ENCODE measurements around the gene OR10W1.

OR10W1 gene, protein sequence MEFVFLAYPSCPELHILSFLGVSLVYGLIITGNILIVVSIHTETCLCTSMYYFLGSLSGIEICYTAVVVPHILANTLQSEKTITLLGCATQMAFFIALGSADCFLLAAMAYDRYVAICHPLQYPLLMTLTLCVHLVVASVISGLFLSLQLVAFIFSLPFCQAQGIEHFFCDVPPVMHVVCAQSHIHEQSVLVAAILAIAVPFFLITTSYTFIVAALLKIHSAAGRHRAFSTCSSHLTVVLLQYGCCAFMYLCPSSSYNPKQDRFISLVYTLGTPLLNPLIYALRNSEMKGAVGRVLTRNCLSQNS

DNA sequence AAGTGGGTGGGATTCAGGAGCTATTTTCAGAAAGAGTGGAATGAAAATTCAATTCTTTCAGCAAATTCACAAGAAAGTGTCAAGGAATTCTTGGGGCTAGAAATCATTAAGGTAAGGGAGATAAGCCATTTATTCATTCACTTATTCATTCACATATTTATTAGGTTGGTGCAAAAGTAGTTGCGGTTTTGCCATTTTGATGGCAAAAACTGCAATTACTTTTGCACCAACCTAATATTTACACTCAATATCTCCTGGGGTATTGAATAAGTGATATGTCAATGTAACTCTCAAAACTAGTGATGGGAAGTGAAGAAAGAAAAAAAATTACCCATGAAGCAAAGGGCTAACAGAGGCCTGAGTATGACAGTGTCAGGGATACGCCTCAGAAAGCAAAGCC is at the start of gene OR10W1:
TSS of gene OR10W1 (minus strand) at position 119 of the 400 bp plus-strand sequence. CDS start 402 bp downstream, outside the sequence.
- H3K4me3 ChIP-seq (ENCODE audit: control insufficient read depth, low read depth, low read length): no peak within 1 kb of the TSS
- TF ChIP-seq, protein P1, sequence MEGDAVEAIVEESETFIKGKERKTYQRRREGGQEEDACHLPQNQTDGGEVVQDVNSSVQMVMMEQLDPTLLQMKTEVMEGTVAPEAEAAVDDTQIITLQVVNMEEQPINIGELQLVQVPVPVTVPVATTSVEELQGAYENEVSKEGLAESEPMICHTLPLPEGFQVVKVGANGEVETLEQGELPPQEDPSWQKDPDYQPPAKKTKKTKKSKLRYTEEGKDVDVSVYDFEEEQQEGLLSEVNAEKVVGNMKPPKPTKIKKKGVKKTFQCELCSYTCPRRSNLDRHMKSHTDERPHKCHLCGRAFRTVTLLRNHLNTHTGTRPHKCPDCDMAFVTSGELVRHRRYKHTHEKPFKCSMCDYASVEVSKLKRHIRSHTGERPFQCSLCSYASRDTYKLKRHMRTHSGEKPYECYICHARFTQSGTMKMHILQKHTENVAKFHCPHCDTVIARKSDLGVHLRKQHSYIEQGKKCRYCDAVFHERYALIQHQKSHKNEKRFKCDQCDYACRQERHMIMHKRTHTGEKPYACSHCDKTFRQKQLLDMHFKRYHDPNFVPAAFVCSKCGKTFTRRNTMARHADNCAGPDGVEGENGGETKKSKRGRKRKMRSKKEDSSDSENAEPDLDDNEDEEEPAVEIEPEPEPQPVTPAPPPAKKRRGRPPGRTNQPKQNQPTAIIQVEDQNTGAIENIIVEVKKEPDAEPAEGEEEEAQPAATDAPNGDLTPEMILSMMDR (IDR thresholded peaks at IDR 0.05; ENCODE audit: control insufficient read depth, insufficient read depth, low read depth, low read length, missing control alignments): no peak
- DNase-seq (ENCODE audit: low read depth): no peak

DNA sequence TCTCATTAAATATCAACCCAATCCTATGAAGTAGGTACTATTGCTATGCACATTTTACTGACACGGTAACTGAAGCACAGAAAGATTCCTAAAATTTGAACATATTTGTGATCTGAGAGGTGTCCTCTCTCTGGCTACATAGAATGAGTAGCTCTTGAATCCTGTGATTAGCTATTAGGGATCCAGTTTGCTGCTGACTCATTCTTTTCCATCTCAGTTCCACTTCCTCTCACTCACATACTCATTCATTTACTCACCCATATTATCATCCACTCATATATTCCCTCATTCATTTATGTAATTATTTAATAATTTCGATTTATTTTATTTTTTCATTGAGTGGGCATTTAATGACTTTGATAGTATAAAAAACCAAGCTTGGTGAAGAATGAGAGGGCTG is 48.1 kb upstream of the OR10W1 start:
- TF ChIP-seq, protein P1 (IDR thresholded peaks at IDR 0.05; ENCODE audit: control insufficient read depth, insufficient read depth, low read depth, low read length, missing control alignments): no peak
- no peak overlapping the region for H3K4me3 ChIP-seq (ENCODE audit: control insufficient read depth, low read depth, low read length)
- no peak for DNase-seq (ENCODE audit: low read depth)

DNA sequence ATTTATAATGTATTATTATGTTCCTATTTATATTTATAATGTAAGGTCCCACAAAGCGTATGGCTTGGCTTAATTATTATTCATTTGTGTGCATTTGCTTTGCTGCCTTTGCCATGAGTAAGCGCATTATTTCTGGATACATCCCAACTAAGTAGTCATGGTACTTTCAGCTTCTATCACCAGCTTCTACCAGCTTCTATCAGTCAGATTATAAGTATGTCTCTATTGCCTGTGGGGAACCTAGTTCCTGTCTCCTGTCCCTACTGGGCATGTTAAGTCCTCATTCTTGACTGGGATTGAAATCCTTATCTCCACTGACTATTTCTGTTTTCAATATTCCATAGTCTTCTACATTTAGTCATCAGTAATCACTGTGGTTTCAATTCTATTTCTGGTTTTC is 33.5 kb upstream of the OR10W1 start:
- TF ChIP-seq, protein P1 (IDR thresholded peaks at IDR 0.05; ENCODE audit: control insufficient read depth, insufficient read depth, low read depth, low read length, missing control alignments): no peak
- H3K4me3 ChIP-seq (ENCODE audit: control insufficient read depth, low read depth, low read length): no peak overlapping the region
- DNase-seq (ENCODE audit: low read depth): peak; percentile 42

DNA sequence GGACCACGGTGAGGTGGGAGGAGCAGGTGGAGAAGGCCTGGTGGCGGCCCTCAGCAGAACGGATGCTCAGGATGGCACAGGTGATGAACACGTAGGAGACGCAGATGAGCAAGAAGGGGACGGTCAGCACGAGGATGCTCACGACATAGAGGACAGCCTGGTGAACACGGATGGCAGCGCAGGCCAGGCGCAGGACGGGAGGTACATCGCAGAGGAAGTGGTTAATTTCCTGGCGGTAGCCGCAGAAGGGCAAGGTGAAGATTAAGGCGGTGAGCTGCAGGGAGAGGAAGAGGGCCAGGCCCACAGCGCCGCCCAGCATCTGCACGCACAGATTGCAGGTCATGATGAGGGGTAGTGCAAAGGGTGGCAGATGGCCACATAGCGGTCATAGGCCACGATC is 24.0 kb upstream of the OR10W1 start:
- TF ChIP-seq, protein P1 (IDR thresholded peaks at IDR 0.05; ENCODE audit: control insufficient read depth, insufficient read depth, low read depth, low read length, missing control alignments): no peak
- no peak for DNase-seq (ENCODE audit: low read depth)
- no peak overlapping the region for H3K4me3 ChIP-seq (ENCODE audit: control insufficient read depth, low read depth, low read length)

DNA sequence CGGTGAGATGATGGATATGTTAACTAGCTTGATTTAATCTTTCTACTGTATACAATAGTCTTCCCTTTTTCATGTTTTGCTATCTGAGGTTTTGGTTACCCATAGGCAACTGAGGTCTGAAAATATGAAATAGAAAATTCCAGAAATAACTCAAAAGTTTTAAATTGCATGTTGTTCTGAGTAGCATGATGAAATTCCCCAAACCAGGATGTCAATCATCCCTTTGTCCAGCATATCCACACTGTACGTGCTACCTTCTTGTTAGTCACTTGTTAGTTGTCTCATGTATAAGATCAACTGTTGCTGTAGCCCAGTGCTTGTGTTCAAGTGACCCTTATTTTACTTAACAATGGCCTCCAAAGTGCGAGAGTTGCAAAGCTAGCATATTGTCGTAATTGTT is 21.2 kb upstream of the OR10W1 start:
- no peak for DNase-seq (ENCODE audit: low read depth)
- H3K4me3 ChIP-seq (ENCODE audit: control insufficient read depth, low read depth, low read length): no peak overlapping the region
- TF ChIP-seq, protein P1 (IDR thresholded peaks at IDR 0.05; ENCODE audit: control insufficient read depth, insufficient read depth, low read depth, low read length, missing control alignments): no peak

DNA sequence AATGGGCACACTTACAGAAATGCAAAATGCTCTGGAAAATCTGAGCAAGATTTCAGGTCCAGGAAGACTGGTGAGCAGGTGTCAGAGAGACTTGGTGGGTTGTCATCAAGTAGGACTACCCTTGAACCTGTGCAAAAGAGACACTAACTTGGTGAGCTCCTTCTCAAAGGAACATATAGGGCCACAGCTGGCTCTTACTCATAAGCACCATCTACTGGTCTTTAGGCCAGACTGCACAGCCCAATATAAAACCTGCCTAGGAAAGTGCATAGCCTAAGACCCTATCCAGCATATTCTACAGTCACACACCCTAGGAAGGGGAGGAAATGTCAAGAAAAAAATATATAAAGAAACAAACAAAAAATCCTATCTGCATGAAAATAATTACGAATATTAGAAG is 18.2 kb upstream of the OR10W1 start:
- DNase-seq (ENCODE audit: low read depth): no peak
- TF ChIP-seq, protein P1 (IDR thresholded peaks at IDR 0.05; ENCODE audit: control insufficient read depth, insufficient read depth, low read depth, low read length, missing control alignments): peak; percentile 73
- H3K4me3 ChIP-seq (ENCODE audit: control insufficient read depth, low read depth, low read length): no peak overlapping the region
